ENCODE measurements around the gene STAMBP. TPM values are rescaled to one million over a fixed set of nuclear protein-coding genes. Genes with fewer than 3 reads are reported as not detected.

STAMBP gene
- total and polyA plus RNA-seq, 2 donors (not counting 3 experiments of a cell fraction or from before 2014, with no cell fraction given): 18.0 to 21.3 TPM

GRCh38 chr2:73888388-73888787, 59.6 kb downstream of the STAMBP start:
- DNase-seq (ENCODE audit: low read depth, low spot score) (no peak), FAIRE-seq (no peak)
- H3K27me3 ChIP-seq (ENCODE audit: control insufficient read depth in 2 of 2, insufficient read depth in 2 of 2, low read length in 2 of 2): peaks cover 0 to 4% of the 10 kb centered on the region in 2 experiments
- no peaks in the 10 kb centered on the region for H3K4me1 ChIP-seq (ENCODE audit: control insufficient read depth, extremely low read depth, insufficient read depth, low read length)
- BruUV-seq (replicated peaks): no TSS peak
- no peaks in the 10 kb centered on the region for H3K9me3 ChIP-seq (replicated peaks; ENCODE audit: control insufficient read depth, insufficient read depth, low read length)
- no peaks in the 10 kb centered on the region for H3K36me3 ChIP-seq (ENCODE audit: control insufficient read depth in 2 of 2, extremely low read depth in 1 of 2, insufficient read depth in 2 of 2, low read length in 2 of 2)
- no peak overlapping the region for H3K27ac ChIP-seq (ENCODE audit: insufficient read depth, low read depth, low read length)
- POLR2A ChIA-PET: no interaction called here
- CTCF ChIA-PET: no interaction called here
- H3K9me1 ChIP-seq (replicated peaks; ENCODE audit: control insufficient read depth, extremely low read depth, insufficient read depth, low read length): no peaks in the 10 kb centered on the region
- no peaks in the 10 kb centered on the region for H3K79me2 ChIP-seq (ENCODE audit: control insufficient read depth, insufficient read depth, low read length)
- intact Hi-C loops (cut with micrococcal nuclease) (no loop called here), dilution Hi-C loops (cut with MboI; ENCODE audit: extremely low pct_ligation_motif_present, low sequenced_read_pairs) (no loop called here)
- H3K4me3 ChIP-seq (replicated peaks in 1 of 3; ENCODE audit: insufficient read depth in 1 of 3, low read depth in 1 of 3, low read length in 3 of 3): no peak overlapping the region
- no peaks in the 10 kb centered on the region for H4K20me1 ChIP-seq (replicated peaks; ENCODE audit: control insufficient read depth, extremely low read depth, insufficient read depth, low read length)
- H2AFZ ChIP-seq (ENCODE audit: low read depth, low read length): no peak overlapping the region
- H3K4me2 ChIP-seq (ENCODE audit: insufficient read depth, low read length): no peak overlapping the region
- TF ChIP-seq JUN (IDR thresholded peaks at IDR 0.05; ENCODE audit: borderline replicate concordance, insufficient read depth, insufficient read length, low read depth) (no peak), FOS (IDR thresholded peaks at IDR 0.05; ENCODE audit: borderline replicate concordance, insufficient read depth, low read length) (no peak)
- no peak overlapping the region for H3K9ac ChIP-seq (replicated peaks; ENCODE audit: extremely low read depth, insufficient read depth, low read length)

GRCh38 chr2:73889206-73889605, 60.4 kb downstream of the STAMBP start:
- no peaks in the 10 kb centered on the region for H3K9me3 ChIP-seq (replicated peaks; ENCODE audit: control insufficient read depth, insufficient read depth, low read length)
- BruUV-seq (replicated peaks): no TSS peak
- no peak overlapping the region for H3K27ac ChIP-seq (ENCODE audit: insufficient read depth, low read depth, low read length)
- no peaks in the 10 kb centered on the region for H3K79me2 ChIP-seq (ENCODE audit: control insufficient read depth, insufficient read depth, low read length)
- no peaks in the 10 kb centered on the region for H3K9me1 ChIP-seq (replicated peaks; ENCODE audit: control insufficient read depth, extremely low read depth, insufficient read depth, low read length)
- H3K4me3 ChIP-seq (replicated peaks in 1 of 3; ENCODE audit: insufficient read depth in 1 of 3, low read depth in 1 of 3, low read length in 3 of 3): no peak overlapping the region
- H3K4me2 ChIP-seq (ENCODE audit: insufficient read depth, low read length): no peak overlapping the region
- no peak overlapping the region for H2AFZ ChIP-seq (ENCODE audit: low read depth, low read length)
- FAIRE-seq (no peak), DNase-seq (ENCODE audit: low read depth, low spot score) (no peak)
- POLR2A ChIA-PET: no interaction called here
- H3K27me3 ChIP-seq (ENCODE audit: control insufficient read depth in 2 of 2, insufficient read depth in 2 of 2, low read length in 2 of 2): peaks cover 0 to 4% of the 10 kb centered on the region in 2 experiments
- dilution Hi-C loops (cut with MboI; ENCODE audit: extremely low pct_ligation_motif_present, low sequenced_read_pairs) (no loop called here), intact Hi-C loops (cut with micrococcal nuclease) (no loop called here)
- H4K20me1 ChIP-seq (replicated peaks; ENCODE audit: control insufficient read depth, extremely low read depth, insufficient read depth, low read length): no peaks in the 10 kb centered on the region
- no peaks in the 10 kb centered on the region for H3K36me3 ChIP-seq (ENCODE audit: control insufficient read depth in 2 of 2, extremely low read depth in 1 of 2, insufficient read depth in 2 of 2, low read length in 2 of 2)
- CTCF ChIA-PET: no interaction called here
- H3K9ac ChIP-seq (replicated peaks; ENCODE audit: extremely low read depth, insufficient read depth, low read length): no peak overlapping the region
- no peak for TF ChIP-seq GATA2 (IDR thresholded peaks at IDR 0.05; ENCODE audit: insufficient read depth, insufficient read length, low read depth, low read length)
- no peak for TF ChIP-seq JUN (IDR thresholded peaks at IDR 0.05; ENCODE audit: borderline replicate concordance, insufficient read depth, insufficient read length, low read depth)
- TF ChIP-seq POLR2AphosphoS5 (IDR thresholded peaks at IDR 0.05; ENCODE audit: insufficient read depth, low read depth, low read length): no peak
- TF ChIP-seq MAX (IDR thresholded peaks at IDR 0.05; ENCODE audit: insufficient read depth, insufficient read length): no peak
- no peak for TF ChIP-seq POLR2A (IDR thresholded peaks at IDR 0.05; ENCODE audit: low read depth, low read length)
- no peak for TF ChIP-seq FOS (IDR thresholded peaks at IDR 0.05; ENCODE audit: borderline replicate concordance, insufficient read depth, low read length)
- TF ChIP-seq EZH2 (IDR thresholded peaks at IDR 0.05; ENCODE audit: borderline replicate concordance, low read depth, low read length, severe bottlenecking): no peak
- TF ChIP-seq CTCF (IDR thresholded peaks at IDR 0.05; ENCODE audit: extremely low read depth in 1 of 2, insufficient read depth in 1 of 2, low read depth in 1 of 2, low read length in 2 of 2): no peak
- no peak for TF ChIP-seq MYC (IDR thresholded peaks at IDR 0.05; ENCODE audit: low read depth, low read length)
- no peaks in the 10 kb centered on the region for H3K4me1 ChIP-seq (ENCODE audit: control insufficient read depth, extremely low read depth, insufficient read depth, low read length)
